GM19372 (cell line): ENCODE data around the gene CSF2RB.

Experiments used
- ATAC-seq: cut with Tn5 transposase; IDR thresholded peaks from one replicate; pipeline ENCODE4 v1.9.1; 2021; ENCODE audit warnings: mild to moderate bottlenecking, low read depth, moderate library complexity; ENCODE audit not compliant: unreplicated experiment

The CSF2RB gene

DNA sequence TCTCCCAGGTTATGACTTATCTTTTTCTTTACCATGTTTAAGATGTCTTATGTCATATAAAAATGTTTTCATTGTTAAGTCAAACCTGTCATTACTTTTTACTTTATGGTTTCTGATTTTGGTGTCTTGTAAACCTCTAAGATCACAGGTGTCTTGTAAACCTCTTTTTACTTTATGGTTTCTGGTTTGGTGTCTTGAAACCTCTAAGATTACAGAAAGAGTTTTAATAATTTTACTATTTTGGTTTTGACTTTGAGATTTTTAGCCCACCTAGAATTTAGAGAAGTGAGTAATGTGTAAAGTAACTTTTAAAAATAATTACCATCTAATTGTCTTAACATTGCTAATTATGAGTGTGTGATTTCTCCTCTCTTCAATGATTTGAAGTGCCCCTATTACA, 2.6 kb downstream of the CSF2RB start:
- no peak for ATAC-seq

DNA sequence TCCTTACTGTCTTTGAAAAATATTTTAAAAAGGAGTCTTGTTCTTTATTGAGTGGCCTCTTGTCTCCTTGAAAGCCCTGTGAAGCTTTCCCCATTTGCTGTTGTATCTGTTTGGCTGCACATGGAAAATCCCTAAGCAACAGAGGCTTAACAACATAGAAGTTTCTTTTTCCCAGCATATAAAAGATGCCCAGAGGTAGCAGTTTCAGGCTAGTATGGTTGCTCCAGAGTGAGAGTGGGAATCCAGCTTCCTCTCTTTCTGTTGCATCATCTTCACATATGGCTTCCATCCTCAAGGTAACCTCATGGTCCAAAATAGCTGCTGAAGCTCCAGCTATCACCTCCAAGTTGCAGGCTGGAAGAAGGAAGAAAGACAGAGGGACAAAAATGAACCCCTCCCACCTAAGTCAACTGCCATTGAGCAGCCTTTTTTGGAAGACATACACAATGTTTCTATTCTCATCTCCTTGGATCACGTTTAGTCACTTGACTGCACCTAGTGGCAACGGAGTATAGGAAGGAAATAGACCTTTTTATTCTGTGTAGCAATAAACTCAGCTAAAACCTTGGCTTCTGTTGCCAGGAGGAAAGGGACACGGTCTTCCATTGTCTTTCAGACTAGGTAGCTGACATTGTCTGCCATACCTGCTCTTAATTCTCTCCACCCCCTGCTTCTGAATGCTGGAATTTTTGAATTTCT, 5.3 kb downstream of the CSF2RB start:
- ATAC-seq = no peak

DNA sequence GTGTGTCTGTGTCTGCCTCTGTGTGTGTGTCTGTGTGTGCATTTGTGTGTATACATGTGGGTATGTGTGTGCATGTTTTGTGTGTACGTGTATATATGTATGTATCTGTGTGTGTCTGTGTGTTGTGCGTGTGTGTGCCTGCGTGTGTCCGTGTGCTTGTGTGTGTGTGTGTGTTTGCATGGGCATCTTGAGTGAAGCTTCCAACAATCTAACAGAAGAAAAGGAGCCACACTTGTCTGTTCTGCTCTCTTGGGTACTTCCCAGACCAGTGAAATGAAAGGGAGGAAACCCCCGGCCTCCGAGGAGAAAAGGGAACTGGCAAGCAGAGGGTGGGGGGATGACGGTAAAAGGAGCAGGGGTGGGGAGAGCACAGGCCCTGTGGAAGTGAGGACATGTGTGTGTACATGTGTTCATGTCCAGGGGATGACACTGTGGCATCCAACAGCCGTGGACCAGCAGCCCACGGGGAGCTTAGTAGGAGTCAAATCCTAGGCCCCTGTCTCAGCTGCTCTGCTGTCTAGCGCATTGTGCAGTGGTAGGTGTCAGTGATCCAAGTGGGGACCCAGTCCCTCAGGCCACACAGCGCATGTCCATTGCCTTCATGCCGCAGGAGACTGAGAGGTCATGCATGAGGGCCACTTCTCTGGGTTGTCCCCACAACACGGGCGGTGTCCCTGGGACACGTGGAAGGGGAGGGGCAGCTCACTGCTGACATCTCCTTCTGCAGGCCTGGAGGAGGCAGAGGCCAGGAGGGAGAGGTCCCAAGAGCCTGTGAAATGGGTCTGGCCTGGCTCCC, 8.1 kb downstream of the CSF2RB start:
- ATAC-seq = no peak

DNA sequence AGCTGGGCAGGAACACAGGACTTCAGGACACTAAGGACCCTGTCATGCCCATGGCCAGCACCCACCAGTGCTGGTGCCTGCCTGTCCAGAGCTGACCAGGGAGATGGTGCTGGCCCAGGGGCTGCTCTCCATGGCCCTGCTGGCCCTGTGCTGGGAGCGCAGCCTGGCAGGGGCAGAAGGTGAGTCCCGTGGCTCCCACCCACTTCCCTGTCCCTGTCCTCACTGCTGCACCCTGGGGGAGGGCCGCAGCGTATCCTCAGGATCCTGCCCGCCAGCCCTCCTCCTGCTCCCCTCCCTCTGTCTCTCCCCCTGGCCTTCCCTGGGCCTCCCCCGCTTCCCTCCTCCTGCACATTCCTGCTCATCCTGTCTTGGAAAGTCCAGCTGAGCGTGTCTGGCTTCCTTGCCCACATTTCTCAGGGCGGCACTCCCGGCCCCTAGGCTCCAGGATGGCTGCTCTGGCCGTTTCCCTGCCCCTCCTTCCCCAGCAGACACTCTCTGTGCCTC, 8.7 kb downstream of the CSF2RB start:
- ATAC-seq = no peak

DNA sequence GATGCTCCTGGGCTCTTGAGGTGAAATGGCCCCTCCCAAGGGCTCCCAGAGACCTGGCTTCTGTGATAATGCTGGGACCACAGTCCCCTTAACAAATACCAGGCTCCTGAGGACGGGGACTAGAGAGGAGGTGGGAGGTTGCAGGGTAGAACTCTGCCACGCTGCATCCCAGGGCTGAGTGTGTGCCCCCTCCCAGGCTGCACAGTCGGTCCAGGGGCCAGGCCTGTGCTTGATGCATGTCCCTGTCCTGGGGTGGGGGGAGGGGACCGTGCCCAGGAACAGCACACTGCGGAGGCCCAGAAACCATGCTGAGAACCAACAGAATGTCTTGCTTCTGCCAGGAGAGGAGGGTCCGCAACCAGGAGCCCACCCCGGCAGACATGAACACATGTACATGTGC, 9.3 kb downstream of the CSF2RB start:
- no peak for ATAC-seq

DNA sequence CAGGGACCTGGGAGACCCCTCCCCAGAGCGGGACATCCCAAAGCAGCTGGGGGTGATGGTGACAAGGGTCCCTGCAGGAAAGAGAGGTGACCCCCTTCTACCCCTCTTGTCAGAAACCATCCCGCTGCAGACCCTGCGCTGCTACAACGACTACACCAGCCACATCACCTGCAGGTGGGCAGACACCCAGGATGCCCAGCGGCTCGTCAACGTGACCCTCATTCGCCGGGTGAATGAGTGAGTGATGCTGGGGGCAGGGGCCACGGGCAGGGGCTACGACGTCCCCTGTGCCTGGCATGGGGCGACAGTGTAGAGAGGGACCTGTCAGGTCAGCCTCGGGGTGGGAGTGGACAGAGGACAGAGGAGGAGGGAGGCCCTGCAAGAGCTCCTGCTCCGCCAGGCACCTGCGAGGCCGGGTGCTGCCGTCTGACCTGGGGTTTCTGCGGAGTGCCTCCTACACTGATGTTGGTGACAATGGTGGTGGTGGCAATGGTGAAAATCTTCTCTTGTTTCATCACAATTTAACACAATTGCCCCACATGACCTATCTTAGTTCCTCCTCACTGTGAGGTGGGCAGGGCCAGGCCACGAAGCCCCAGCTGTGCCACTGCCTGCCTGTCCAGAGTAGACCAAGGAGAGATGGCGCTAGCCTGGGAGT, 9.8 kb downstream of the CSF2RB start:
- no peak for ATAC-seq

DNA sequence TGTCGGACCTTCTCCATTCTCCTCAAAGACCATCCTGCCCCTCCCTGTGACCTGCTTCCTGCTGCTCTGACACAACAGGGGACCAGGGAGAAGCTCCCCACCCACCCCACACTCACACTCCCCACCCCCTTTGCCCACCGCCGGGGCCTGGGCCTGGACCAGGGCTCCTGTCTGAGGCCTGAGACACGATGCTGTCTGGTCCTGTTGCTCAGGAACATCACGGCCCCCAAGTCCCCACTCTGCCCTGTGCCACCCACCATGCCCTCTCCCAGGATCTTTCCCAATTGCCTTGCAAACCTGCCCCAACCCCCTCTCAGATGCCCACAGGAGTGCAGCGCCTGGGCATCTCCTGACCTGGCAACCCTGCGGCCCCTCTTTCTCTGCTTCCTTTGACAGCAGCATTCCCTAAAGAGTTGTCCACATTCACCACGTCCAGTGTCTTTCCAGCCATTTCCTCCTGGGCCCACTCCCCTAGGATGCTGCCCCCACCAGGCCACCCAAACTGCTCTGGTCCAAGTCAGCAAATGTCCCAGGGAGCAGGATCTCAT, 10.8 kb downstream of the CSF2RB start:
- no peak for ATAC-seq

DNA sequence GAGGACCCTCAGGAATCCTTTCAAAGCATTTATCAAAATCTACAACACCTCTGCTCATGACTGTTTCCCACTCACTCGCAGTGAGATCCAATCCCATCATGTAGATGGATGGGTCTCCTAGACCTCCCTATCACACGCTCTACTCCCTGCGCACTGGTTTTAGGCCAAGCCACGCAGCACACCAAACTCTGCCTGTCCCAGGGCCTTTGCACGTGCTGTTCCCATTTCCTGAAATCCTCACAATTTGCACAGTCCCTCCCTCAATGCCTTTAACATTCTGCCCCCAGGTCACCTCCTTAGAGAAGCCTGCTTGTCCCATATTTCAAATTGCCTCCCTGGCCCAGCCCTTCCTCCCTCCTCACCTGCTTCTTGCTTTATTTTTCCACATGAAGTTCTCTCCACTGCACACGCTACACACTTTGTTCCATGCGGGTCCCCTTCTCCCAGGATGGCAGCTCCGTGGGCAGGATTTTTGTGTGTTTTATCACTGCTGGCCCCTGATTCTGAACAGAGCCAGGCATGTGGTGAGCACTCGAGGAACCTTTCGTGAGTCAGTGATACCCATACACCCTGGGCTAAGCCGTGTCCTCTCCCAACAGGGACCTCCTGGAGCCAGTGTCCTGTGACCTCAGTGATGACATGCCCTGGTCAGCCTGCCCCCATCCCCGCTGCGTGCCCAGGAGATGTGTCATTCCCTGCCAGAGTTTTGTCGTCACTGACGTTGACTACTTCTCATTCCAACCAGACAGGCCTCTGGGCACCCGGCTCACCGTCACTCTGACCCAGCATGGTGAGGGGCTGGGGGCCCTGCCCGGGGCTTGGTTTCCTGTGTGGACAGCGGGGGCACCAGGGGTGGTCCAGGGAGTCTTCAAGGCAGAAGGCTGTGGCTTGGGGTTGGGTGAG, 12.2 kb downstream of the CSF2RB start:
- ATAC-seq = no peak

DNA sequence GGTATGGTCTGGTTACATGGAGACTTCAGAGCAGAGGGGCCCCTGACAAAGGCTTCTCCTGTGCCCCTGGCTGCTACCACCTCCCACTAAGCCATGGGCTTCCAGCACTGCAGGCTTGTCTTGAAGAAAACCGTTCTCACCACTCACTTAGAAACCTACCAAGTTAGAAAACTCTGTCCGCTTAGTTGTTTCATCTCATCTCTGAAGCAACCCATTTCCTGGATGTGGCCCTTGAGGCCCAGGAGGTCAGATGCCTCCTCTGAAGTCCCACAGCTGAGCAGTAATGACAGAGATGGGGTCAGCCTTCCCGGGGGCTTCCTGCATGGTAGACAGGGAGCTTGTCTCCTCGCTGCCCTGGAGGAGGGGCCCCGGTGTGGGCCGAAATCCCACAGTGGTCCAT, 12.9 kb downstream of the CSF2RB start:
- no peak for ATAC-seq

DNA sequence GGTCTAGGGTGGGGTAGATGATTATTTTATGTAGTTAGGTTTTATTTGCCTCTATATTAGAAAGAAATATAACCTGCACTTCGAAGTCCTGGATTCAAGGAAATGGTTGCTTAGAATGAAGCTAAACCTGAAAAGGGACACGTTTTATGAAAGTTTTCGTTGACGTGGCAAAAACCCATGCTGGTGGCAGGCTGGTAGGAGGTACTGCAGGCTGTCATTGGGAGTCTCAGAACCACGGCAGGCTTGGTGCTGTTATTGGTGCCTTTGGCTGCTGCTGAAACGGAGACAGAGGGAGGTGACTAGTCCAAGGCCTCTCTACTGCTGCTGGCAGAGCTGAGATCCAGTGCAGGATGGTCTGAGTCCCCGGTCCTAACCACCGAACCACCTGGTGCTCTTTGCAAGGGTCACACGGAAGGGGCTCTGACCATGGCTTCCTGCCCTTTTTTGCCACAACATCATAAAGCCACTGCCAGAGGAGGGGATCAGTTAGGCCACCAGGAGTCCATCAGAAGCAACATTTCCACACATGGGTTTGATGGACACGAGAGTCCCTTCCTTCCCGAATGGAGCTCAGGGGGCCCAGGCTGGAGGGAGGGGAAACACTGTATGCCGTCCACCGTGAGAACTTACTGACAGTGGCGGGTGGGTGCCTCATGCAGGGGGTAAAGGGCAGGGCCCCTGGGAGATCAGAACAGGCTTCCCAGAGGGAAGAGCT, 13.4 kb downstream of the CSF2RB start:
- no peak for ATAC-seq

DNA sequence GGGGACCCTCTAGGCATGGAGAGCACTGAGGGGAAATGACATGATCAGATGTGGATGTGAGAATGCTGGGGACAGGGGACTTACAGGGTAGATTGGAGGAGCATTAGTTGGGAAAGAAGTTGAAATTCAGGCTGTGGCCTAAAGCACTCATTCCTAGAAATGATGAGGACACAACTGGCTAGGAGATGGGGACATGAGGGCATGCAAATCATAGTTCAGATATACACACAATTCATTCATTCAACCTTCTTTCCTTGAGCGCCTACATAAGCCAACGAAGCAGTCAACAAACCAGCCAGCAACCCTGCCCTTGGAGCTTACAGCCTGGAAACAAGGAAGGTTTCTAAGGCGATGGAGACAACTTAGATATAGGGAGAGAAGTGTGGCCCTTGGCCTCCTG, 14.2 kb downstream of the CSF2RB start:
- no peak for ATAC-seq

DNA sequence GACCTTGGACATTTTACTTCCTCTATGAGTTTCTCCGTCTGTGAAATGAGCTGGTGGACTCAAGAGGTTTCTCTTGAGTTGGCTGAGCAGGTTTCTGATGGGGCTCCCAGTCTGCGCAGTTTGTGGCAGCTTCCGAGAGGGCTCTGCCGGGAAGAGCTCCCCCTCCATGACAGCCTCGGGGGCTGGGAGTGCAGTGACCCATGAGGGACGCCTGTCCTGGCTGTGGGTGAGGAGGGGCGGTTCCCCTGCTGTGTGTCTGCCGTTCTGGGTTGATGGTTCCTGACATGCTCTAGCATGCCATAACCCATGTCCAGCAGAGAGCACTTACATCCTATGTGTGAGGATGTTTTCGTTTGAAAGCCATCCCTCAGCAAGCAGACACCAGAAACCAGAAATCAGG, 14.8 kb downstream of the CSF2RB start:
- no peak for ATAC-seq

DNA sequence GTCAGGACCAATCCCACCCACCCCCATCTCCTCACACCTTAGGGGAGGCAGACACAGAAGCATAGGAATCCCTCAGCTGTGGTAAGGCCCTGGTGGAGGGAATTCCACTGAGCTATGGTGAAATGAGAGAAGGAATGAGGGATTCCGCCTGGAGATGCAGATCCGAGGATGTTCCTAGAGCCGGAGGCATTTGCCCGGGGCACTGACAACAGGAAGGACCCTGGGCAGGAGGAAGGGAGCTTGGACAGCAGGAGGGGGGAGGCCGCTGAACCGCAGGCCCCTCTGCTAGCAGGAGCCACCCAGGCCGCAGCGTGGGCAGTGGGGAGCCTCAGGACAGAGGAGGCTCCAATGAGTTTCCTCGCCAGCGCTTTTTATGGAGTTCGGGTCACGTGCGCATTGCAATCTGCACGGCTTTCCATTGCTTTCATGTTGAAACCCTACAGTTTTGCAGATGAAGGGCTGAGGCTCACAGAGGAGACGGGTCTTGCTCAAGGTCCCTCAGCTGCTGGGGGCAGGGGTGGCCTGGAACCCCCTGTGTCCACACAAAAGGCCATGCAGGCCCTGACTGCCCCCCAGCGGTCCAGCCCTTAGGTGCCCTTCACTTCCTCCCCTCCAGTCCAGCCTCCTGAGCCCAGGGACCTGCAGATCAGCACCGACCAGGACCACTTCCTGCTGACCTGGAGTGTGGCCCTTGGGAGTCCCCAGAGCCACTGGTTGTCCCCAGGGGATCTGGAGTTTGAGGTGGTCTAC, 15.5 kb downstream of the CSF2RB start:
- no peak for ATAC-seq

DNA sequence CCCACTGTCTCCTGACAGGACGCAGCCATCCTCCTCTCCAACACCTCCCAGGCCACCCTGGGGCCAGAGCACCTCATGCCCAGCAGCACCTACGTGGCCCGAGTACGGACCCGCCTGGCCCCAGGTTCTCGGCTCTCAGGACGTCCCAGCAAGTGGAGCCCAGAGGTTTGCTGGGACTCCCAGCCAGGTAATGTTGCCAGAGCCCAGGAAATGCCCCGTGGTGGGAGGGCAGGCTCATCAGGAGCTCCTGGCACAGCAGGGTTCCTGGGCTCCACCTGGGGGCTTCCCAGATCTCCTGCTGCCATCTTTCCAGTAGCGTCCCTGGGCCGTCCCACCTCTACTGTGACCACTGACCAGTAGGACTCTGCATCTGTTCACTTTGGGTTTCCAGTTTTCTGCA, 16.2 kb downstream of the CSF2RB start:
- no peak for ATAC-seq

DNA sequence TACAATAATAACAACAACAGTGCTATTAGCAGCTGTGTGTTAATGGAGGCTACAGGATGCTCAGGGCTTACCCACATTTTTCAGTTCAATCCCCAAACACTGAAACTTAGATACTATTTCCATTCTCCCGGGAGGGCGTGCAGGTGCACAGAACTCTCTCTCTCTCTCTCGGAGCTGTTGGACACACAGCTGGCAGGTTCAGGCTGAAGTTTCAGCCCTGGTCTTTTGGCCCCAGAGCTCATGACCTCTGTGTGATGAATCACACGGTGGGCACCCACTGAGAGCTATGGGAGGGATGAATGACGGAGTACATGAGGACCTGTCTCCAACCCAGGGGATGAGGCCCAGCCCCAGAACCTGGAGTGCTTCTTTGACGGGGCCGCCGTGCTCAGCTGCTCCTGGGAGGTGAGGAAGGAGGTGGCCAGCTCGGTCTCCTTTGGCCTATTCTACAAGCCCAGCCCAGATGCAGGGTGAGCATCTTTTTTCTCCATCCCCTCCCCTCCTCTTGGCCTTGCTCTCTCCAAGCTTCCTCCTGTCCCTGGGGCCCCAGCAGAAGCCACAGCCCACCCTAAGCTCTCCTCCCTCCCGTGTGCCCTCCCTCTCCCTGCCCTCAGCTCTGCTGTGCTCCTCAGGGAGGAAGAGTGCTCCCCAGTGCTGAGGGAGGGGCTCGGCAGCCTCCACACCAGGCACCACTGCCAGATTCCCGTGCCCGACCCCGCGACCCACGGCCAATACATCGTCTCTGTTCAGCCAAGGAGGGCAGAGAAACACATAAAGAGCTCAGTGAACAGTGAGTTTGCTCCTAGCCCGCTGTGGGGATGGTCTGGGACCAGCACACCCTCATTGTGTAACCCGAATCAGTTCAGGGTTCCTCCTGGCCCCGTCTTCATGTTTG, 16.9 kb downstream of the CSF2RB start:
- ATAC-seq = no peak

DNA sequence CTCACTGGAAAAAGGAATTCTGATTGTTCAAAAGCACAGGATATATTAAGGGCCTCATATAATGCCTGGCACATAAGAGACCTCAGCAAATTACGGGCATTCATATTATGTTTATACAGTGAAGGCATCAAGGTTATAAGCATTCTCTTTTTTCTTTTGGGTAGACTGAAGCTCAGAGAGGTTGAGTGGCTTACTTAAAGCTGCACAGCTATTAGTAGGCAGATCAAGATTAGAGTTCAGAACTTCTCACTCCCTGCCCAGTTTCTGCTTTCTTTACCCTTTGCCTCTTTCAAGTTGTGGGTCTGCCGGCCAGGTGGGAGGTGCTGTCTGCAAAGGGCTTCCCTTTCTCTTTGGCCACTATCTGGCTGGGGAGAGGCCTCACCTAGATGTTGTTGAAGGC, 18.0 kb downstream of the CSF2RB start:
- ATAC-seq = no peak

DNA sequence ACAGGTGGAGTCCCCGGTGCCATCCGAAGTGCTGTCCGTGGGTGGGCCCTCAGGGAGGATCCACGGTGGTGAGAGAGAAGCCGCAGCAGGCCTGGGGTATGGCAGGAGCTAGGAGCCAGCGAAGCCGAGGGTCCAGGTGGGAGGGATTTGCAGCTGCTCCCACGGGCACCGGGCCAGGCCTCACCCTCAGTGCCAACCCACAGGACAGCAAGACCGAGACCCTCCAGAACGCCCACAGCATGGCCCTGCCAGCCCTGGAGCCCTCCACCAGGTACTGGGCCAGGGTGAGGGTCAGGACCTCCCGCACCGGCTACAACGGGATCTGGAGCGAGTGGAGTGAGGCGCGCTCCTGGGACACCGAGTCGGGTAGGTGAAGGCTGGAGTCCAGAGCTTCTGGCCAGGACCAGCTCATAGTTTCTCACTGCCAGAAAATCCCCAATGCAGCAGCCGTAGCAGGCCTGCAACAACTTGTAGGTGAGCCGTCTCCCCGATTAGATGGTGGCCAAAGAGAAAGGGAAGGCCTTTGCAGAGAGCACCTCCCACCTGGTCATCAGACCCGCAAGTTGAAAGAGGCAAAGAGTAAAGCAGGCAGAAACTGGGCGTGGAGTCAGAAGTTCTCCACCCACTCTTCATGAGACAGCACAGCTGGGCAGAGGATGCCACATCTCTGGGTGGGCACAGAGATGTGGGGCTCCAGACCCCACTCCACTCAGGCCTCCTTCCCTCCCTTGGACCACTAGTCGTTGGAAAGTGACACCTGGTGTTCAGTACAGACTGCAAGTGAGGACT, 20.4 kb downstream of the CSF2RB start:
- ATAC-seq = no peak
